Body of pancreas (tissue), 4 donors: ENCODE data around the gene DDX28. TPM values are rescaled to one million over a fixed set of nuclear protein-coding genes. Genes with fewer than 3 reads are reported as not detected.
"Not testable (repeated sequence)": the region's sequence is repeated elsewhere in the genome, so short reads cannot be mapped to it uniquely, and the experiment has no call there.

Source experiments
- ATAC-seq: fragments of 150-250 bp; one replicate; pipeline ENCODE4 v1.9.1; 2016
- DNase-seq, 4 donors: peaks; one replicate each; pipeline ENCODE4 v3.0.0-alpha.2; 2019
- H3K27ac ChIP-seq, 4 donors: fragments of 200-600 bp; sonication (generic); 1 replicate in 3 of 4; 2 replicates in 1 of 4; pipeline versions ENCODE4 v1.5.1 to v1.6.1; 2016 to 2019; ENCODE audit warnings: mild to moderate bottlenecking in 1 of 4, mixed read lengths in 1 of 4, moderate library complexity in 1 of 4
- H3K27me3 ChIP-seq, 2 donors: fragments of 200-600 bp; sonication (generic); one replicate each; pipeline ENCODE4 v1.6.0; 2016; ENCODE audit warnings: mild to moderate bottlenecking in 1 of 2
- H3K36me3 ChIP-seq, 2 donors: fragments of 200-600 bp; sonication (generic); replicated peaks in 1 of 2; 2 replicates each; pipeline ENCODE4 v1.5.1; 2016; ENCODE audit warnings: low read depth in 2 of 2; ENCODE audit not compliant: insufficient read depth in 1 of 2
- H3K4me1 ChIP-seq: fragments of 200-600 bp; sonication (generic); one replicate; pipeline ENCODE4 v1.6.0; 2016
- H3K4me3 ChIP-seq, 2 donors: fragments of 200-600 bp; sonication (generic); 1 replicate in 1 of 2; 2 replicates in 1 of 2; pipeline ENCODE4 v1.5.1; 2016 to 2019
- H3K9me3 ChIP-seq, 3 donors: fragments of 200-600 bp; sonication (generic); 1 replicate in 2 of 3; 2 replicates in 1 of 3; pipeline ENCODE4 v1.5.1; 2016
- CTCF ChIP-seq, 7 experiments: fragments of 450-650 bp in 4 of 7; fragments of 200-600 bp in 3 of 7; sonication (generic) in 3 of 7; IDR thresholded peaks; one replicate each; pipeline ENCODE4 v1.5.1; 2016 to 2019; ENCODE audit warnings: antibody characterized with exemption in 7 of 7
- POLR2A ChIP-seq, 3 donors: fragments of 450-650 bp; IDR thresholded peaks; one replicate each; pipeline ENCODE4 v1.6.1; 2016; ENCODE audit warnings: antibody characterized with exemption in 3 of 3, mild to moderate bottlenecking in 2 of 3
- WGBS, 2 donors: methylation state at CpG; one replicate each; pipeline ENCODE4 v1.1.5; 2017; 5-methylcytosine and 5-hydroxymethylcytosine counted together
- intact Hi-C: fragments of 100-400 bp; cut with DNase I; formaldehyde crosslinking; loops from one replicate; pipeline ENCODE4 v1.15.1; 2023
- small RNA-seq: library from RNA; depleted of rRNA; stranded (forward); fragments of <200 nt; gene quantifications from one replicate; pipeline ENCODE3, GENCODE V24; 2016
- total RNA-seq, 2 donors: library from RNA; depleted of rRNA; stranded (reverse); fragments of >200 nt; gene quantifications; one replicate each; pipeline ENCODE4 v1.1.0, GENCODE V29; 2016

Gene DDX28
- total RNA-seq, 2 donors from 2014 or later, result 3.4 to 13.2 TPM

DNA sequence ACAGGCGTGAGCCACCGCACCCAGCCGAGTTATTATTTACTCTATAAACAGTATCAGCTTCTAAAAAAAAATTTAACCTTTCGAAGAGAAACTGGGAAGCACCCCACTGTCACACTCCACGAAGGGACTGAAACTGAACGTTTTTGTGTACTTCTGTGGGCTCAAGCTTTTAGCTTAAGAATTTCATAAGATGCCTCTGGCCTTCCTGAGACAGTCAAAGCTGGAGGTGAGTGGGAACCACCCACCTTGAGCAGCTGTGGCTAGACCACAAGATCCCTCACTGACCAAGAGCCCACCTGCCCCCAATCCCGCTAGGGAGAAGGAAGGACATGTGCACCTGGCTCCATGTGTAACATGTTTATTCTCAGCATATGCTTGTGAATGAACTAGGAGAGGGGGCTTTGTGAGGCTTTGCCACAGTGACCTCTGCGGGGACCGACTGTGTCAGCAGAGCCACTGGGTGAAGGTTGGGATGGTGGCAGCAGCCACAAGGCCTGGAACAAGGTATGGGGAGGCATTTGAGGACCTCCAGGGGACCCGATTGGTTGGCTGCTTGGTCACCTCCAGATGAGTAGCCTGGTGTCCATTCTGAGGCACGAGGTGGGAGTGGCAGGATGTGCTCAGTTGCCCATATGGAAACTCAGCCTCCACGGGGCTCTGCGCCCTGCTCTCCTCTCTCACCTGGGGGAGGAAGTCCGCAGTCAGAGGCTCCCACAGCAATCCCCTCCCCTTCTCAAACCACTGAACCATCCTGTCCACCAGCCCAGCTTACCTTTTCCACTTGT is 47.5 kb downstream of the DDX28 start:
- no peak overlapping the region for H3K27ac ChIP-seq
- 54 to 61% methylated on average over 8 to 14 of the region's 14 CpGs for WGBS, 2 donors

DNA sequence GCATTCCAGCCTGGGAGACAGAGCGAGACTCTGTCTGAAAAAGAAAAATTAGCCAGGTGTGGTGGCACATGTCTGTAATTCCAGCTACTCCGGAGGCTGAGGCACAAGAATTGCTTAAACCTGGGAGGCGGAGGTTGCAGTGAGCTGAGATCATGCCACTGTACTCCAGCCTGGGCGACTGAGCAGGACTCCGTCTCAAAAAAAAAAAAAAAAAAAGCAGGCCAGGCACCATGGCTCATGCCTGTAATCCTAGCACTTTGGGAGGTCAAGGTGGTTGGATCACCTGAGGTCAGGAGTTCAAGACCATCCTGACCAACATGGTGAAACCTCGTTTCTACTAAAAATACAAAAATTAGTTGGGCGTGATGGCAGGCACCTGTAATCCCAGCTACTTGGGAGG is 50.7 kb downstream of the DDX28 start:
- H3K4me3 ChIP-seq, DNase-seq, ATAC-seq, H3K9me3 ChIP-seq, H3K36me3 ChIP-seq, H3K27ac ChIP-seq, intact Hi-C loops, H3K27me3 ChIP-seq, H3K4me1 ChIP-seq: not testable (repeated sequence)
- WGBS, 2 donors, result 85 to 88% methylated on average over 6 to 7 of the region's 7 CpGs

More for the DNA sequence above, 47.5 kb downstream of the DDX28 start:
- H3K27me3 ChIP-seq, result no peaks in the 10 kb centered on the region
- H3K4me1 ChIP-seq, result no peaks in the 10 kb centered on the region
- intact Hi-C loops, result no loop called here
- no peaks in the 10 kb centered on the region for H3K36me3 ChIP-seq
- TF ChIP-seq CTCF (IDR thresholded peaks at IDR 0.05) (no peak), POLR2A (IDR thresholded peaks at IDR 0.05) (no peak)
- ATAC-seq (no peak), DNase-seq (no peak)
- no peaks in the 10 kb centered on the region for H3K9me3 ChIP-seq
- H3K4me3 ChIP-seq, result no peak overlapping the region

DNA sequence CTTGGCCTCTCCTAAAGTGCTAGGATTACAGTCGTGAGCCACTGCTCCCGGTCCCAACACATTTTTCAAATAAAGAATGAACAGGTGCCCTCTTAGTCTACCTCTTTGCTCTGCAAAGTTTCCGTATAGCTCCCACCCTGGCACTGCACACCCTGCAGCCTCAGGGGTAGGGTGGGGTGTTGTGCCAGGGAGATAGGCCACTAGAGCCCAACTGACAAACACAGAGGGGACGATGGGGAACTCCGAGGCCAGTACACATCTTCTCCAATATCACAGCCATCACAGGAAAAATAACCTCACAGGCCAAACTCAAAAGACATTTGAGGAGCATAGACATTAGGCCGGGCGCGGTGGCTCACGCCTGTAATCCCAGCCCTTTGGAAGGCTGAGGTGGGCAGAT is 51.9 kb downstream of the DDX28 start:
- no peak overlapping the region for H3K4me3 ChIP-seq
- TF ChIP-seq POLR2A (IDR thresholded peaks at IDR 0.05) (no peak), CTCF (IDR thresholded peaks at IDR 0.05) (no peak)
- WGBS, 2 donors, result 91 to 94% methylated on average over 8 to 9 of the region's 9 CpGs
- peaks cover 17% of the 10 kb centered on the region for H3K4me1 ChIP-seq
- no peak for DNase-seq
- H3K27me3 ChIP-seq, result no peaks in the 10 kb centered on the region
- H3K36me3 ChIP-seq, result no peaks in the 10 kb centered on the region
- H3K27ac ChIP-seq, result no peak overlapping the region
- no peak for ATAC-seq
- H3K9me3 ChIP-seq, result no peaks in the 10 kb centered on the region
- intact Hi-C loops, result no loop called here

Small RNA genes lying within 50 kb of the gene (small RNA-seq; reads per million reads assigned to genes)
- gene RNU6-359P, result not detected

Other genes with a start within 250 kb of the DDX28 start
- 1 to 10 TPM; 6.3 to 9.3 TPM for gene RANBP10, start 216.7 kb downstream of the DDX28 start, total RNA-seq
- 1 to 10 TPM in 1 of 2 donors, not detected in 1; 1.6 TPM for gene TSNAXIP1, start 216.3 kb downstream of the DDX28 start, total RNA-seq
- gene THAP11, start 180.9 kb downstream of the DDX28 start, total RNA-seq, result 10 to 100 TPM; 23.7 to 42.8 TPM
- 10 to 100 TPM; 39.2 to 42.8 TPM for gene NUTF2, start 176.3 kb downstream of the DDX28 start, total RNA-seq
- gene CENPT, start 175.5 kb downstream of the DDX28 start, total RNA-seq, result 100 to 1,000 TPM in 1 of 2 donors, 10 to 100 TPM in 1; 57.1 to 122 TPM
- gene EDC4, start 150.2 kb downstream of the DDX28 start, total RNA-seq, result 10 to 100 TPM; 26.7 to 55.7 TPM
- not detected for gene NRN1L, start 138.3 kb downstream of the DDX28 start, total RNA-seq
- 10 to 100 TPM; 15.0 to 16.8 TPM for gene PSKH1, start 130.0 kb downstream of the DDX28 start, total RNA-seq
- 1,000 to 10,000 TPM in 1 of 2 donors, 100 to 1,000 TPM in 1; 286 to 1,726 TPM for gene CTRL, start 91.4 kb downstream of the DDX28 start, total RNA-seq
- 10 to 100 TPM; 16.2 to 26.7 TPM for gene PSMB10, start 86.4 kb downstream of the DDX28 start, total RNA-seq
- gene LCAT, start 79.1 kb downstream of the DDX28 start, total RNA-seq, result 10 to 100 TPM in 1 of 2 donors, 1 to 10 TPM in 1; 7.5 to 17.8 TPM
- 10 to 100 TPM; 23.3 to 61.3 TPM for gene SLC12A4, start 54.6 kb downstream of the DDX28 start, total RNA-seq
- gene DPEP3, start 42.7 kb downstream of the DDX28 start, total RNA-seq, result not detected
- 1 to 10 TPM in 1 of 2 donors, under 1 TPM in 1; 0.78 to 1.3 TPM for gene DPEP2, start 23.7 kb downstream of the DDX28 start, total RNA-seq
- gene DPEP2NB, start 7.3 kb downstream of the DDX28 start, total RNA-seq, result not detected
- 1 to 10 TPM; 3.1 to 3.6 TPM for gene DUS2, start 52 bp upstream of the DDX28 start, total RNA-seq
- gene NFATC3, start 62.1 kb upstream of the DDX28 start, total RNA-seq, result 10 to 100 TPM; 15.5 to 19.5 TPM
- gene ESRP2, start 212.9 kb upstream of the DDX28 start, total RNA-seq, result 10 to 100 TPM; 55.0 to 56.0 TPM
- 1 to 10 TPM; 8.2 to 9.6 TPM for gene PLA2G15, start 222.1 kb upstream of the DDX28 start, total RNA-seq
- 10 to 100 TPM; 10.9 to 23.4 TPM for gene SLC7A6, start 241.3 kb upstream of the DDX28 start, total RNA-seq